Measurements from ENCODE around the gene STAT6.
A peak's percentile ranks its signal among the peaks of the same experiment; 100 is the strongest.

Gene STAT6, protein sequence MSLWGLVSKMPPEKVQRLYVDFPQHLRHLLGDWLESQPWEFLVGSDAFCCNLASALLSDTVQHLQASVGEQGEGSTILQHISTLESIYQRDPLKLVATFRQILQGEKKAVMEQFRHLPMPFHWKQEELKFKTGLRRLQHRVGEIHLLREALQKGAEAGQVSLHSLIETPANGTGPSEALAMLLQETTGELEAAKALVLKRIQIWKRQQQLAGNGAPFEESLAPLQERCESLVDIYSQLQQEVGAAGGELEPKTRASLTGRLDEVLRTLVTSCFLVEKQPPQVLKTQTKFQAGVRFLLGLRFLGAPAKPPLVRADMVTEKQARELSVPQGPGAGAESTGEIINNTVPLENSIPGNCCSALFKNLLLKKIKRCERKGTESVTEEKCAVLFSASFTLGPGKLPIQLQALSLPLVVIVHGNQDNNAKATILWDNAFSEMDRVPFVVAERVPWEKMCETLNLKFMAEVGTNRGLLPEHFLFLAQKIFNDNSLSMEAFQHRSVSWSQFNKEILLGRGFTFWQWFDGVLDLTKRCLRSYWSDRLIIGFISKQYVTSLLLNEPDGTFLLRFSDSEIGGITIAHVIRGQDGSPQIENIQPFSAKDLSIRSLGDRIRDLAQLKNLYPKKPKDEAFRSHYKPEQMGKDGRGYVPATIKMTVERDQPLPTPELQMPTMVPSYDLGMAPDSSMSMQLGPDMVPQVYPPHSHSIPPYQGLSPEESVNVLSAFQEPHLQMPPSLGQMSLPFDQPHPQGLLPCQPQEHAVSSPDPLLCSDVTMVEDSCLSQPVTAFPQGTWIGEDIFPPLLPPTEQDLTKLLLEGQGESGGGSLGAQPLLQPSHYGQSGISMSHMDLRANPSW

GRCh38 chr12:57111031-57111734 is at the start of gene STAT6:
Gene STAT6, minus strand, starts transcription at chr12:57111362. Its CDS starts 3,084 bp downstream, at chr12:57108278.
- H3K4me3 ChIP-seq (ENCODE audit: low read depth, low read length), result peak within 1 kb of the TSS; percentile 81
- no peak for TF ChIP-seq CTCF (IDR thresholded peaks at IDR 0.05; ENCODE audit: low read depth, low read length)

GRCh38 chr12:57160741-57161140 is 49.6 kb upstream of the STAT6 start:
- no peak for TF ChIP-seq CTCF (IDR thresholded peaks at IDR 0.05; ENCODE audit: low read depth, low read length)
- no peak overlapping the region for H3K4me3 ChIP-seq (ENCODE audit: low read depth, low read length)

GRCh38 chr12:57160040-57160439 is 48.9 kb upstream of the STAT6 start:
- TF ChIP-seq CTCF (IDR thresholded peaks at IDR 0.05; ENCODE audit: low read depth, low read length), result no peak
- H3K4me3 ChIP-seq (ENCODE audit: low read depth, low read length), result no peak overlapping the region

- TF ChIP-seq CTCF (IDR thresholded peaks at IDR 0.05; ENCODE audit: low read depth, low read length), result no peak
These were observed 48.1 kb upstream of the STAT6 start for GRCh38 chr12:57159311-57159710.

GRCh38 chr12:57158665-57159064 is 47.5 kb upstream of the STAT6 start:
- H3K4me3 ChIP-seq (ENCODE audit: low read depth, low read length), result no peak overlapping the region

More at GRCh38 chr12:57159311-57159710, 48.1 kb upstream of the STAT6 start:
- H3K4me3 ChIP-seq (ENCODE audit: low read depth, low read length), result no peak overlapping the region

DNA sequence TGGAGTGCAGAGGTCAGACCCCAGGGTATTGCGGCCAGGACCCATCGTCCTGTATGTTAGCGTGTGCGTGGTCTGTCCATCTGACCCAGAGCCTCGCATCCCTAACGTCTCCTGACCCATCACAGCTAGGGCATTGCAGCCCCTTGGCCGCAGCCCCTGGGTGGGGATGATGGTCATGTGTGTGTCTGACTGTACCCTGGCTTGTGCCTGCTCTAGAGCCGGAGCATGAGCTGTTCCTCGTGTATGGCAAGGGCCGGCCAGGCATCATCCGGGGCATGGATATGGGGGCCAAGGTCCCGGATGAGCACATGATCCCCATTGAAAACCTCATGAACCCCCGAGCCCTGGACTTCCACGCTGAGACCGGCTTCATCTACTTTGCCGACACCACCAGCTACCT is 47.0 kb upstream of the STAT6 start:
- no peak for TF ChIP-seq CTCF (IDR thresholded peaks at IDR 0.05; ENCODE audit: low read depth, low read length)
- H3K4me3 ChIP-seq (ENCODE audit: low read depth, low read length), result no peak overlapping the region

More at GRCh38 chr12:57158665-57159064, 47.5 kb upstream of the STAT6 start:
- no peak for TF ChIP-seq CTCF (IDR thresholded peaks at IDR 0.05; ENCODE audit: low read depth, low read length)
